Activated CD8-positive, alpha-beta T cell treated with anti-CD3 and anti-CD28 coated beads, Interleukin-2, amount 10 ng/mL, durations not matched to agents 7 days and 5 days (primary cell): ENCODE results near the gene SH3BP4. TPM values are rescaled to one million over a fixed set of nuclear protein-coding genes. Genes with fewer than 3 reads are reported as not detected.

ENCODE experiments used
- ATAC-seq: fragments of 150-1000 bp; cut with Tn5 transposase; one replicate; pipeline ENCODE4 v1.10.0; 2021; ENCODE audit warnings: moderate library complexity
- CTCF ChIA-PET: fragments of 350-600 bp; sonication (Branson Sonifier 250); formaldehyde crosslinking; loops from one replicate; lab custom pipeline; 2021; ENCODE audit warnings: antibody characterized with exemption; lab: Charles Lee
- POLR2A ChIA-PET: fragments of 350-600 bp; sonication (Branson Sonifier 250); formaldehyde crosslinking; loops from one replicate; lab custom pipeline; 2021; ENCODE audit warnings: antibody characterized with exemption; lab: Charles Lee
- DNase-seq: peaks from one replicate; pipeline ENCODE4 v3.0.0-alpha.2; 2020
- H3K27ac Mint-ChIP-seq: one replicate; pipeline ENCODE4 v1.8.0; 2021; ENCODE audit warnings: mild to moderate bottlenecking, mixed read lengths
- H3K27me3 Mint-ChIP-seq: one replicate; pipeline ENCODE4 v1.8.0; 2021; ENCODE audit warnings: low read depth, mixed read lengths
- H3K36me3 Mint-ChIP-seq: one replicate; pipeline ENCODE4 v1.8.0; 2021; ENCODE audit warnings: low read depth, mixed read lengths
- H3K4me1 Mint-ChIP-seq: one replicate; pipeline ENCODE4 v1.8.0; 2021; ENCODE audit warnings: low read depth, mixed read lengths
- H3K4me3 Mint-ChIP-seq: one replicate; pipeline ENCODE4 v1.8.0; 2021; ENCODE audit warnings: mild to moderate bottlenecking, mixed read lengths
- H3K9me3 Mint-ChIP-seq: one replicate; pipeline ENCODE4 v1.8.0; 2022; ENCODE audit warnings: mixed read lengths; ENCODE audit not compliant: insufficient read depth
- total RNA-seq, 2 experiments: library from RNA; stranded (reverse); gene quantifications; one replicate each; pipeline ENCODE4 v1.2.3, GENCODE V29; 2021

SH3BP4 gene
- total RNA-seq, 2 experiments from 2014 or later, result not detected

GRCh38 chr2:234919711-234920110 lies 32.1 kb upstream of the SH3BP4 start:
- ChIA-PET CTCF (no interaction called here), POLR2A (no interaction called here)
- Mint-ChIP-seq H3K27me3 (peaks cover 17% of the 10 kb centered on the region), H3K4me3 (no peak overlapping the region), H3K9me3 (no peaks in the 10 kb centered on the region), H3K4me1 (no peaks in the 10 kb centered on the region), H3K36me3 (no peaks in the 10 kb centered on the region), H3K27ac (no peak overlapping the region)
- DNase-seq, result no peak
- no peak for ATAC-seq

- Mint-ChIP-seq H3K27me3 (peaks cover 17% of the 10 kb centered on the region), H3K9me3 (no peaks in the 10 kb centered on the region), H3K27ac (no peak overlapping the region), H3K4me1 (no peaks in the 10 kb centered on the region), H3K36me3 (no peaks in the 10 kb centered on the region), H3K4me3 (no peak overlapping the region)
- ChIA-PET CTCF (no interaction called here), POLR2A (interaction anchor here (0.6 kb wide), 1 partner anchor 847 kb away, joined by 3 read pairs; no protein-coding TSS in a partner anchor)
- ATAC-seq (no peak), DNase-seq (no peak)
Measured at GRCh38 chr2:234920836-234921235, 31.0 kb upstream of the SH3BP4 start.

- no peak overlapping the region for H3K4me3 Mint-ChIP-seq
- ChIA-PET CTCF (no interaction called here), POLR2A (no interaction called here)
- H3K4me1 Mint-ChIP-seq, result no peaks in the 10 kb centered on the region
- no peak overlapping the region for H3K27ac Mint-ChIP-seq
- no peak for DNase-seq
- H3K27me3 Mint-ChIP-seq, result peaks cover 9% of the 10 kb centered on the region
- H3K36me3 Mint-ChIP-seq, result no peaks in the 10 kb centered on the region
- no peaks in the 10 kb centered on the region for H3K9me3 Mint-ChIP-seq
- ATAC-seq, result no peak
Measured at GRCh38 chr2:234929002-234929401, 22.8 kb upstream of the SH3BP4 start.

- no peak overlapping the region for H3K27ac Mint-ChIP-seq
- no peaks in the 10 kb centered on the region for H3K9me3 Mint-ChIP-seq
- H3K4me3 Mint-ChIP-seq, result no peak overlapping the region
- POLR2A ChIA-PET, result interaction anchor here (0.6 kb wide), 1 partner anchor 691 kb away, joined by 4 read pairs; no protein-coding TSS in a partner anchor
- no peak for DNase-seq
- no peaks in the 10 kb centered on the region for H3K4me1 Mint-ChIP-seq
- H3K27me3 Mint-ChIP-seq, result peaks cover 2% of the 10 kb centered on the region
- CTCF ChIA-PET, result no interaction called here
- ATAC-seq, result no peak
- H3K36me3 Mint-ChIP-seq, result no peaks in the 10 kb centered on the region
Measured at GRCh38 chr2:234930397-234930796, 21.4 kb upstream of the SH3BP4 start.

- H3K36me3 Mint-ChIP-seq, result no peaks in the 10 kb centered on the region
- H3K4me3 Mint-ChIP-seq, result no peak overlapping the region
- no peak for DNase-seq
- H3K27ac Mint-ChIP-seq, result no peak overlapping the region
- ChIA-PET CTCF (no interaction called here), POLR2A (no interaction called here)
- H3K9me3 Mint-ChIP-seq, result no peaks in the 10 kb centered on the region
- H3K27me3 Mint-ChIP-seq, result peaks cover 2% of the 10 kb centered on the region
- no peak for ATAC-seq
- H3K4me1 Mint-ChIP-seq, result no peaks in the 10 kb centered on the region
Measured at GRCh38 chr2:234931371-234931770, 20.4 kb upstream of the SH3BP4 start.

GRCh38 chr2:234932591-234933168 lies 19.1 kb upstream of the SH3BP4 start:
- no peaks in the 10 kb centered on the region for H3K9me3 Mint-ChIP-seq
- DNase-seq, result no peak
- ChIA-PET POLR2A (no interaction called here), CTCF (no interaction called here)
- H3K27ac Mint-ChIP-seq, result no peak overlapping the region
- peaks cover 2% of the 10 kb centered on the region for H3K27me3 Mint-ChIP-seq
- H3K4me1 Mint-ChIP-seq, result no peaks in the 10 kb centered on the region
- no peaks in the 10 kb centered on the region for H3K36me3 Mint-ChIP-seq
- no peak overlapping the region for H3K4me3 Mint-ChIP-seq
- ATAC-seq, result no peak

GRCh38 chr2:234935311-234935710 lies 16.5 kb upstream of the SH3BP4 start:
- no peak overlapping the region for H3K4me3 Mint-ChIP-seq
- ATAC-seq (no peak), DNase-seq (no peak)
- H3K9me3 Mint-ChIP-seq, result no peaks in the 10 kb centered on the region
- CTCF ChIA-PET, result no interaction called here
- no peak overlapping the region for H3K27ac Mint-ChIP-seq
- H3K27me3 Mint-ChIP-seq, result peaks cover 2% of the 10 kb centered on the region
- H3K36me3 Mint-ChIP-seq, result no peaks in the 10 kb centered on the region
- POLR2A ChIA-PET, result no interaction called here
- no peaks in the 10 kb centered on the region for H3K4me1 Mint-ChIP-seq

- Mint-ChIP-seq H3K4me1 (no peaks in the 10 kb centered on the region), H3K4me3 (no peak overlapping the region), H3K27ac (no peak overlapping the region), H3K27me3 (peaks cover 21% of the 10 kb centered on the region), H3K9me3 (no peaks in the 10 kb centered on the region), H3K36me3 (no peaks in the 10 kb centered on the region)
- ChIA-PET CTCF (no interaction called here), POLR2A (no interaction called here)
- no peak for ATAC-seq
- DNase-seq, result no peak
Measured at GRCh38 chr2:234939576-234939975, 12.2 kb upstream of the SH3BP4 start.

- ChIA-PET POLR2A (no interaction called here), CTCF (no interaction called here)
- peaks cover 21% of the 10 kb centered on the region for H3K27me3 Mint-ChIP-seq
- no peaks in the 10 kb centered on the region for H3K4me1 Mint-ChIP-seq
- no peaks in the 10 kb centered on the region for H3K9me3 Mint-ChIP-seq
- H3K4me3 Mint-ChIP-seq, result no peak overlapping the region
- no peaks in the 10 kb centered on the region for H3K36me3 Mint-ChIP-seq
- DNase-seq (no peak), ATAC-seq (no peak)
- H3K27ac Mint-ChIP-seq, result no peak overlapping the region
Measured at GRCh38 chr2:234939996-234940395, 11.8 kb upstream of the SH3BP4 start.

- ATAC-seq (no peak), DNase-seq (no peak)
- CTCF ChIA-PET, result no interaction called here
- H3K27ac Mint-ChIP-seq, result no peak overlapping the region
- no peaks in the 10 kb centered on the region for H3K4me1 Mint-ChIP-seq
- H3K4me3 Mint-ChIP-seq, result no peak overlapping the region
- H3K36me3 Mint-ChIP-seq, result no peaks in the 10 kb centered on the region
- H3K9me3 Mint-ChIP-seq, result no peaks in the 10 kb centered on the region
- POLR2A ChIA-PET, result no interaction called here
- peaks cover 21% of the 10 kb centered on the region for H3K27me3 Mint-ChIP-seq
Measured at GRCh38 chr2:234940527-234940926, 11.3 kb upstream of the SH3BP4 start.

- DNase-seq, result no peak
- H3K27me3 Mint-ChIP-seq, result peaks cover 45% of the 10 kb centered on the region
- CTCF ChIA-PET, result no interaction called here
Measured at GRCh38 chr2:234945339-234945873, 6.4 kb upstream of the SH3BP4 start.

GRCh38 chr2:234947556-234947955 lies 4.3 kb upstream of the SH3BP4 start:
- POLR2A ChIA-PET, result no interaction called here
- Mint-ChIP-seq H3K27me3 (peaks cover 44% of the 10 kb centered on the region), H3K4me3 (no peak overlapping the region), H3K36me3 (no peaks in the 10 kb centered on the region), H3K27ac (no peak overlapping the region), H3K4me1 (peaks cover 2% of the 10 kb centered on the region), H3K9me3 (no peaks in the 10 kb centered on the region)
- DNase-seq (no peak), ATAC-seq (no peak)
- CTCF ChIA-PET, result no interaction called here

More at GRCh38 chr2:234945339-234945873, 6.4 kb upstream of the SH3BP4 start:
- Mint-ChIP-seq H3K4me3 (no peak overlapping the region), H3K27ac (no peak overlapping the region), H3K4me1 (no peaks in the 10 kb centered on the region), H3K9me3 (no peaks in the 10 kb centered on the region), H3K36me3 (no peaks in the 10 kb centered on the region)
- no peak for ATAC-seq
- POLR2A ChIA-PET, result no interaction called here
